Measurements from ENCODE around the gene DSC2.

DNA sequence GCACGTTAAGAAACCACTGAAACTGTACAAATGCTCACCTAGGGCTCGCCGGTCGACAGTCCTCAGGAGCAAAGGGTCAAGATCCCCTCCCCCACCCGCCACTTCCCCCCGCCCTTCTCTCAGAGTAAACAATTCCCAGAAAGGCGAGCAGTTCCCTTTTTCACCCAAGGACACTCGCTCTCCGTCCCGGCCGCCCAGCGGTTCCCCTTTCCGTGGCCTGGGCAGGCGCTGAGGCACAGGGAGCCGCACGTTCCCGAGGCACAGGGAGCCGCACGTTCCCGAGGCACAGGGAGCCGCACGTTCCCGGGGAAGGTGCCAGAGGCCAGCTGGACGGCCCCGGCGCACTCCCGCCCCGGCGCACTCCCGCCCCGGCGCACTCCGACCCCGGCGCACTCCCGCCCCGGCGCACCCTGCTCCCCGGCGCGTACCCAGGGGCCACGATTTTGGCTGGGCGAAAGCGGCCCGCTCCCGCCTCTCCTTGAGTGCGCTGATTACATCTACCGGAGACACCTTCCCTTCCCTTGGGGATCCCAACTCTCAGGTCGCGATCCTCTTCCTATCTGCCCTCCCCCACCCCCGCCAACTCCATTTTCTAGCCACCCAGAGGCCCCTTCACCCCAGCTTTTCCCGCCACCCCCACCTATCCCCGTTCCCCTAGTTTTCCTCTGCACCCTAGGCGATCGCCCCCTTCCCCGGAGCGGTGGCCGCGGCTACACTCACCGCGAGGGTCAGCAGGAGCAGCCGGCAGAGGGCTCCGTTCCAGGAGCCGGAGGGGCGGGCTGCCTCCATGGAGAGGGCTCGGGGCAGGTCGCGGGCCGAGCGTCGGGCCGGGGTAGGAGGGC is 817 bp downstream of the DSC2 start:
- peak; percentile 27 for TF ChIP-seq CTCF (IDR thresholded peaks at IDR 0.05)
- TF ChIP-seq, protein P1, sequence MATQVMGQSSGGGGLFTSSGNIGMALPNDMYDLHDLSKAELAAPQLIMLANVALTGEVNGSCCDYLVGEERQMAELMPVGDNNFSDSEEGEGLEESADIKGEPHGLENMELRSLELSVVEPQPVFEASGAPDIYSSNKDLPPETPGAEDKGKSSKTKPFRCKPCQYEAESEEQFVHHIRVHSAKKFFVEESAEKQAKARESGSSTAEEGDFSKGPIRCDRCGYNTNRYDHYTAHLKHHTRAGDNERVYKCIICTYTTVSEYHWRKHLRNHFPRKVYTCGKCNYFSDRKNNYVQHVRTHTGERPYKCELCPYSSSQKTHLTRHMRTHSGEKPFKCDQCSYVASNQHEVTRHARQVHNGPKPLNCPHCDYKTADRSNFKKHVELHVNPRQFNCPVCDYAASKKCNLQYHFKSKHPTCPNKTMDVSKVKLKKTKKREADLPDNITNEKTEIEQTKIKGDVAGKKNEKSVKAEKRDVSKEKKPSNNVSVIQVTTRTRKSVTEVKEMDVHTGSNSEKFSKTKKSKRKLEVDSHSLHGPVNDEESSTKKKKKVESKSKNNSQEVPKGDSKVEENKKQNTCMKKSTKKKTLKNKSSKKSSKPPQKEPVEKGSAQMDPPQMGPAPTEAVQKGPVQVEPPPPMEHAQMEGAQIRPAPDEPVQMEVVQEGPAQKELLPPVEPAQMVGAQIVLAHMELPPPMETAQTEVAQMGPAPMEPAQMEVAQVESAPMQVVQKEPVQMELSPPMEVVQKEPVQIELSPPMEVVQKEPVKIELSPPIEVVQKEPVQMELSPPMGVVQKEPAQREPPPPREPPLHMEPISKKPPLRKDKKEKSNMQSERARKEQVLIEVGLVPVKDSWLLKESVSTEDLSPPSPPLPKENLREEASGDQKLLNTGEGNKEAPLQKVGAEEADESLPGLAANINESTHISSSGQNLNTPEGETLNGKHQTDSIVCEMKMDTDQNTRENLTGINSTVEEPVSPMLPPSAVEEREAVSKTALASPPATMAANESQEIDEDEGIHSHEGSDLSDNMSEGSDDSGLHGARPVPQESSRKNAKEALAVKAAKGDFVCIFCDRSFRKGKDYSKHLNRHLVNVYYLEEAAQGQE (IDR thresholded peaks at IDR 0.05; ENCODE audit: insufficient read depth in 1 of 2, low read depth in 2 of 2, low read length in 1 of 2) = no peak
- TF ChIP-seq POLR2AphosphoS5 (IDR thresholded peaks at IDR 0.05; ENCODE audit: low read depth, low read length) = no peak
- no peak for TF ChIP-seq TCF7L2 (IDR thresholded peaks at IDR 0.05; ENCODE audit: low read depth, low read length)
